Measurements from ENCODE around the gene TM4SF18. TPM values are rescaled to one million over a fixed set of nuclear protein-coding genes. Genes with fewer than 3 reads are reported as not detected.

The TM4SF18 gene
- total RNA-seq, 1 experiment from 2014 or later, result 54.5 TPM

GRCh38 chr3:149307435-149307783 is 26.0 kb downstream of the TM4SF18 start:
- no TSS peak for BruUV-seq (replicated peaks)
- DNase-seq (ENCODE audit: low read depth, low spot score), result no peak
- POLR2A ChIA-PET, result no interaction called here

GRCh38 chr3:149306751-149307434 is 26.5 kb downstream of the TM4SF18 start:
- TF ChIP-seq POLR2AphosphoS5 (IDR thresholded peaks at IDR 0.05; ENCODE audit: low read depth, low read length) (no peak), SIN3A (IDR thresholded peaks at IDR 0.05; ENCODE audit: borderline replicate concordance, insufficient read depth, low read depth, low read length) (no peak), CTCF (IDR thresholded peaks at IDR 0.05) (no peak), REST (IDR thresholded peaks at IDR 0.05; ENCODE audit: insufficient read depth in 1 of 2, low read depth in 2 of 2, low read length in 1 of 2) (no peak), TCF7L2 (IDR thresholded peaks at IDR 0.05; ENCODE audit: low read depth, low read length) (no peak)
- in situ Hi-C loops (cut with HindIII; ENCODE audit: low pct_unique_long_range_greater_than_20kb, low sequenced_read_pairs) (no loop called here), intact Hi-C loops (cut with micrococcal nuclease; ENCODE audit: unreplicated experiment) (no loop called here)
- no peak for ATAC-seq
- H3K27me3 ChIP-seq (ENCODE audit: control insufficient read depth, insufficient read depth, low read length), result no peaks in the 10 kb centered on the region
- H3K36me3 ChIP-seq (ENCODE audit: control insufficient read depth, insufficient read depth, low read length), result no peaks in the 10 kb centered on the region
- peaks cover 30% of the 10 kb centered on the region; the same call in 1 of the 2 replicates for H3K9me3 ChIP-seq (ENCODE audit: control insufficient read depth, insufficient read depth, low read depth, low read length)
- CTCF ChIA-PET, result interaction anchor here (0.5 kb wide), 2 partner anchors 38 to 127 kb away, joined by 3 to 4 read pairs; no protein-coding TSS in a partner anchor
- H3K4me1 ChIP-seq (ENCODE audit: control insufficient read depth, insufficient read depth, low read length), result peaks cover 6% of the 10 kb centered on the region
- DNase-seq (ENCODE audit: low read depth, low spot score), result no peak
- H3K27ac ChIP-seq (ENCODE audit: low read length), result peak overlapping the region; percentile 99
- no peak overlapping the region for H3K4me3 ChIP-seq (ENCODE audit: low read depth in 2 of 2, low read length in 2 of 2)
- POLR2A ChIA-PET, result no interaction called here
- BruUV-seq (replicated peaks), result no TSS peak

More at GRCh38 chr3:149307435-149307783, 26.0 kb downstream of the TM4SF18 start:
- in situ Hi-C loops (cut with HindIII; ENCODE audit: low pct_unique_long_range_greater_than_20kb, low sequenced_read_pairs) (no loop called here), intact Hi-C loops (cut with micrococcal nuclease; ENCODE audit: unreplicated experiment) (no loop called here)
- Histone ChIP-seq H3K36me3 (ENCODE audit: control insufficient read depth, insufficient read depth, low read length) (no peaks in the 10 kb centered on the region), H3K27me3 (ENCODE audit: control insufficient read depth, insufficient read depth, low read length) (no peaks in the 10 kb centered on the region), H3K9me3 (ENCODE audit: control insufficient read depth, insufficient read depth, low read depth, low read length) (peaks cover 28% of the 10 kb centered on the region; the same call in 1 of the 2 replicates), H3K27ac (ENCODE audit: low read length) (peak overlapping the region; percentile 99), H3K4me1 (ENCODE audit: control insufficient read depth, insufficient read depth, low read length) (peaks cover 6% of the 10 kb centered on the region), H3K4me3 (ENCODE audit: low read depth in 2 of 2, low read length in 2 of 2) (no peak overlapping the region)
- no peak for ATAC-seq
- no peak for TF ChIP-seq CTCF (IDR thresholded peaks at IDR 0.05)
- TF ChIP-seq REST (IDR thresholded peaks at IDR 0.05; ENCODE audit: insufficient read depth in 1 of 2, low read depth in 2 of 2, low read length in 1 of 2), result no peak
- no peak for TF ChIP-seq POLR2AphosphoS5 (IDR thresholded peaks at IDR 0.05; ENCODE audit: low read depth, low read length)
- no peak for TF ChIP-seq SIN3A (IDR thresholded peaks at IDR 0.05; ENCODE audit: borderline replicate concordance, insufficient read depth, low read depth, low read length)
- no peak for TF ChIP-seq TCF7L2 (IDR thresholded peaks at IDR 0.05; ENCODE audit: low read depth, low read length)
- CTCF ChIA-PET, result interaction anchor here (0.5 kb wide), 2 partner anchors 38 to 128 kb away, joined by 3 to 4 read pairs; no protein-coding TSS in a partner anchor
